Heart left ventricle (tissue), 16 donors: ENCODE results near the gene NTPCR. TPM values are rescaled to one million over a fixed set of nuclear protein-coding genes. Genes with fewer than 3 reads are reported as not detected.
A peak's percentile ranks its signal among the peaks of the same experiment; 100 is the strongest.

Experiments used
- ATAC-seq, 4 donors: fragments of 200-7000 bp; cut with Tn5 transposase; one replicate each; pipeline ENCODE4 v1.9.1; 2020 to 2022; ENCODE audit warnings: moderate library complexity in 4 of 4, mild to moderate bottlenecking in 3 of 4, moderate number of reproducible peaks in 1 of 4
- DNase-seq, 5 donors: peaks; one replicate each; pipeline ENCODE4 v3.0.0-alpha.2; 2020
- H3K27ac ChIP-seq, 12 donors: fragments of 200-600 bp; sonication (generic) in 4 of 12; one replicate each; pipeline versions ENCODE4 v1.5.0 to v1.8.0; 2016 to 2022; ENCODE audit warnings: mild to moderate bottlenecking in 2 of 12
- H3K27me3 ChIP-seq, 9 donors: fragments of 200-600 bp; sonication (generic) in 2 of 9; one replicate each; pipeline versions ENCODE4 v1.5.1 to v1.8.0; 2016 to 2022; ENCODE audit warnings: mild to moderate bottlenecking in 3 of 9
- H3K36me3 ChIP-seq, 9 donors: fragments of 200-600 bp; sonication (generic) in 2 of 9; one replicate each; pipeline versions ENCODE4 v1.5.0 to v1.8.0; 2018 to 2022; ENCODE audit warnings: mild to moderate bottlenecking in 2 of 9
- H3K4me1 ChIP-seq, 12 donors: fragments of 200-600 bp; sonication (generic) in 4 of 12; one replicate each; pipeline versions ENCODE4 v1.5.0 to v1.8.0; 2016 to 2022; ENCODE audit warnings: mild to moderate bottlenecking in 3 of 12
- H3K4me3 ChIP-seq, 12 donors: fragments of 200-600 bp; sonication (generic) in 4 of 12; one replicate each; pipeline versions ENCODE4 v1.5.0 to v1.8.0; 2017 to 2022; ENCODE audit warnings: mild to moderate bottlenecking in 9 of 12, moderate library complexity in 4 of 12
- H3K9me3 ChIP-seq, 12 donors: fragments of 200-600 bp; sonication (generic) in 4 of 12; one replicate each; pipeline versions ENCODE4 v1.5.0 to v1.8.0; 2016 to 2022; ENCODE audit warnings: mild to moderate bottlenecking in 1 of 12
- CTCF ChIP-seq, 12 donors: fragments of 200-600 bp; sonication (generic) in 4 of 12; IDR thresholded peaks; one replicate each; pipeline versions ENCODE4 v1.5.0 to v1.8.0; 2018 to 2022; ENCODE audit warnings: antibody characterized with exemption in 12 of 12, mild to moderate bottlenecking in 5 of 12
- POLR2A ChIP-seq, 2 donors: fragments of 450-650 bp; IDR thresholded peaks; one replicate each; pipeline ENCODE4 v1.6.1; 2017; ENCODE audit warnings: antibody characterized with exemption in 2 of 2, mild to moderate bottlenecking in 2 of 2, moderate library complexity in 2 of 2
- WGBS, 4 donors: extraction: QIAGEN DNeasy Blood & Tissue Kit in 2 of 4; methylation state at CpG; one replicate each; pipeline versions ENCODE4 v1.1.5 to v1.1.7; 2013 to 2018; 5-methylcytosine and 5-hydroxymethylcytosine counted together
- intact Hi-C, 10 donors: fragments of 100-400 bp; cut with DNase I; formaldehyde crosslinking; loops; one replicate each; pipeline versions ENCODE4 v1.11.1 to v1.14.2; 2022
- polyA plus RNA-seq, 2 donors: library from polyadenylated mRNA; stranded (reverse); fragments of 200-250 nt; gene quantifications; one replicate each; pipeline ENCODE4 v1.2.3, GENCODE V29; 2013
- total RNA-seq, 9 donors: library from RNA; depleted of rRNA in 2 of 9; stranded (reverse); fragments of >200 nt in 2 of 9; fragmentation: NEBNext Ultra II Directional in 3 of 9; extraction: Animal tissue kit (Norgen Biotek cat#: 25700) in 3 of 9; gene quantifications; one replicate each; pipeline versions ENCODE4 v1.1.0 to v1.2.4, GENCODE V29; 2016 to 2023
- donor health status: ischemic (EF 13 %, LVEDD 7.1; RV severe dilation, severe dysfunction).
- donor health status: healthy with polysubstance abuse.
- donor health status: DM: no; HTN: yes; CAD: no.
- donor health status: DM: no; HTN: no; CAD: no.
- donor health status: ischemic (EF 25% LVEDD 6.9; RV normal size, moderate dysfunction).
- donor health status: ischemic (EF 25% LVEDD 5.7; RV mildly dilated, moderate dysfunction).
- donor health status: healthy.
- donor health status: DM: yes; HTN: yes; CAD: no.
- donor health status: ischemic (EF 35%, LVEDD 5.7; RV mildly dilated, moderate dysfunction).
- donor health status: nonischemic (EF 11% LVEDD 7.7; RV severe dilation, severe dysfunction).
- donor health status: DM: yes; HTN: yes; CAD: no.
- donor health status: PGD.
- donor health status: ischemic (EF 29% LVEDD 5.4; RV normal size, mild dysfunction).
- donor health status: nonischemic (EF 23%, LVEDD 6.1; RV moderate dilation, normal function).

The NTPCR gene
- total and polyA plus RNA-seq, 11 donors, result 29.6 to 81.8 (median 57.8) TPM

DNA sequence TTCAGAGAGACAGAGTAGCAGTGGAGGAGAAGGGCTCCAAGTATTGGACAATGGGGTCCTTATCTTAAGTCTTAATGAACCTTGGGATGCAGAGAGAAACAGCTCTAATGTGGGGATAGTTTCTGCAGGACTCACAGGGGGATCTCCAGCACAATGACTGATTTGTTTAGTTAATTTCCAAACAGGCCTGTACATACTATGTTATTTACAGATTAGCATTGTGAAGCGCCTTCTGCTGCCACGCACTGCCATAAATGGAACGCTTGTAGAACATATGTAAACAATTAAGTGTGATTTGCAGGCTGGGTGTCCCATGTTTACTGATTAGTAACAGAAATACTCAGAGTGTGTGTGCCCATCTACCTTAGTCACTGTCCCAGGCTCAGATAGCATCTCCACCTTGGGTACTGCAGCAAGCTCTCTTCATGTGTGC is 56.1 kb downstream of the NTPCR start:
- Histone ChIP-seq H3K36me3 (no peaks in the 10 kb centered on the region), H3K27ac (no peak overlapping the region), H3K9me3 (peaks cover 0 to 5% (median 0%) of the 10 kb centered on the region in 12 donors), H3K4me1 (no peaks in the 10 kb centered on the region), H3K27me3 (no peaks in the 10 kb centered on the region), H3K4me3 (no peak overlapping the region)
- intact Hi-C loops, result no loop called here
- TF ChIP-seq CTCF (IDR thresholded peaks at IDR 0.05), result no peak
- no peak for TF ChIP-seq POLR2A (IDR thresholded peaks at IDR 0.05)
- DNase-seq, result no peak
- ATAC-seq, result peak in 1 of 4 donors; percentile 20
- WGBS, 4 donors, result 88 to 97% (median 94%) methylated on average over 3 of the region's 3 CpGs

DNA sequence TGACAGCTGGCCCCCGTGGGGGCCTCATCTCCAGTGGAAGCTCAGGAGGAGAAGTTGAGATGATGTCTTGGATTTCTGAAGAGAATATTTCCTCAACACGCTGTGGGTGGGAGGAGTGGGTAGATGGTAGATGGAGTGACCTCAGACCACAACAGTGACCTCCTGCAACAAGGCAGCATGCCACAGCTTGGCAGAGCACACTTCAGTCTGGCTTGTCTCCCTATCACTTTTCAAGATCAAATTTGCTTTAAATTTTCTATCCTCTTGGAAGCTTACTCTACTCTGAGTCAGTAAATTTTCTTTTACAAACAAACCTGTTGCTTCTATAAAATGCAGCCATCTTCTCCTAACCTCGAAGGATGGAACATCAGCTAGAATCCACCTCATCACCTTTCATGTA is 59.7 kb downstream of the NTPCR start:
- Histone ChIP-seq H3K4me3 (no peak overlapping the region), H3K9me3 (no peaks in the 10 kb centered on the region), H3K36me3 (no peaks in the 10 kb centered on the region), H3K27me3 (no peaks in the 10 kb centered on the region), H3K27ac (no peak overlapping the region), H3K4me1 (no peaks in the 10 kb centered on the region)
- ATAC-seq, result no peak
- TF ChIP-seq CTCF (IDR thresholded peaks at IDR 0.05), result no peak
- intact Hi-C loops, result loop anchor here in 1 of 10 donors (10.0 kb wide), 1 partner anchor 225 kb away; no protein-coding TSS in a partner anchor
- no peak for DNase-seq
- 79 to 87% (median 83%) methylated on average over 3 of the region's 3 CpGs for WGBS, 4 donors

DNA sequence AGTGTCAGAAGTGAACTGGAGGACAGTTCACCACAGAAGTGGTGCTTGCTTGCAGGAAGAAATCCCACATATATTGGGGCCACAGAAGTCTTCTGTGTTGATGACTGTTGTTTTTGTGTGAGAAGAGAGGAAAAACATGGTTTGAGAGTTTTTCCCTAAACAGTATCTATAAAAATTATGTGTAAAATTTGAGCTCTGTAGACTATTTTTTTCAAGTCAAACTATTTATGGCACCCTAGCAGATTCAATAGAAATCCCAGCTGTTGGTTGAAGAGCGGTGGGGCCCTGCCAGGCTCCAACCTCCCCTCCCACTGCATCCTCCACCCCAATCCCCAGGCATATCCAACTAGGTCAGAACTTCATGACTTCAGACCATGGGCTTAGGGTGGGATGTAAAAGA is 61.6 kb downstream of the NTPCR start:
- H3K27me3 ChIP-seq, result no peaks in the 10 kb centered on the region
- no peak for ATAC-seq
- H3K4me1 ChIP-seq, result no peaks in the 10 kb centered on the region
- H3K9me3 ChIP-seq, result no peaks in the 10 kb centered on the region
- intact Hi-C loops, result loop anchor here in 1 of 10 donors (10.0 kb wide), 1 partner anchor 223 kb away; no protein-coding TSS in a partner anchor
- no peak for DNase-seq
- WGBS, 4 donors, result 44 to 73% (median 60%) methylated on average over 1 of the region's 1 CpG
- H3K36me3 ChIP-seq, result no peaks in the 10 kb centered on the region
- H3K27ac ChIP-seq, result no peak overlapping the region
- H3K4me3 ChIP-seq, result no peak overlapping the region
- TF ChIP-seq POLR2A (IDR thresholded peaks at IDR 0.05), result no peak
- no peak for TF ChIP-seq CTCF (IDR thresholded peaks at IDR 0.05)

- intact Hi-C loops, result loop anchor here in 1 of 10 donors (10.0 kb wide), 1 partner anchor 219 kb away; no protein-coding TSS in a partner anchor
- ATAC-seq, result no peak
- 79 to 94% (median 91%) methylated on average over 2 of the region's 2 CpGs for WGBS, 4 donors
Observed at GRCh38 chr1:233015965-233016364, 65.6 kb downstream of the NTPCR start.

More at GRCh38 chr1:233015965-233016364, 65.6 kb downstream of the NTPCR start:
- Histone ChIP-seq H3K4me1 (peaks cover 0 to 16% (median 6%) of the 10 kb centered on the region in 12 donors), H3K9me3 (no peaks in the 10 kb centered on the region), H3K36me3 (no peaks in the 10 kb centered on the region), H3K27ac (no peak overlapping the region), H3K27me3 (no peaks in the 10 kb centered on the region), H3K4me3 (no peak overlapping the region)
- DNase-seq, result no peak
- TF ChIP-seq CTCF (IDR thresholded peaks at IDR 0.05) (no peak), POLR2A (IDR thresholded peaks at IDR 0.05) (no peak)
